ENCODE measurements around the gene SEC24B. TPM values are rescaled to one million over a fixed set of nuclear protein-coding genes. Genes with fewer than 3 reads are reported as not detected.

SEC24B gene
- total and polyA plus RNA-seq, 2 experiments from 2014 or later, result 9.4 to 32.8 TPM

- Histone ChIP-seq H3K27me3 (ENCODE audit: insufficient read depth) (no peaks in the 10 kb centered on the region), H3K79me2 (replicated peaks; ENCODE audit: insufficient read depth) (peaks cover 36% of the 10 kb centered on the region), H2AFZ (peak overlapping the region; percentile 82; the same call in 1 of the 2 replicates), H3K4me3 (peak overlapping the region; percentile 90), H3K9me2 (ENCODE audit: insufficient read depth) (no peaks in the 10 kb centered on the region), H3F3A (replicated peaks; ENCODE audit: low read depth) (no peaks in the 10 kb centered on the region), H3K4me2 (peak overlapping the region; percentile 75), H4K20me1 (replicated peaks; ENCODE audit: insufficient read depth) (peaks cover 29% of the 10 kb centered on the region), H3K36me3 (ENCODE audit: insufficient read depth) (no peaks in the 10 kb centered on the region), H3K27ac (ENCODE audit: low read depth) (peak overlapping the region; percentile 78), H3K4me1 (ENCODE audit: insufficient read depth) (peaks cover 20% of the 10 kb centered on the region)
- ATAC-seq (peak; percentile 7; the same call in 2 of the 3 replicates), DNase-seq (ENCODE audit: low spot score) (no peak)
- peaks cover 4% of the 10 kb centered on the region; the same call in 2 of the 3 replicates for H3K36me3 Mint-ChIP-seq (ENCODE audit: low read depth)
- H3K9me3 Mint-ChIP-seq, result no peaks in the 10 kb centered on the region
- peaks cover 3% of the 10 kb centered on the region for H3K27me3 Mint-ChIP-seq (ENCODE audit: insufficient read depth, low read depth, poor library complexity)
- peak overlapping the region; percentile 93 for H3K27ac Mint-ChIP-seq
- H3K4me3 Mint-ChIP-seq, result peak overlapping the region; percentile 81
- peaks cover 36% of the 10 kb centered on the region for H3K4me1 Mint-ChIP-seq
- TF ChIP-seq ZNF331 (CRISPR knock-in tag; IDR thresholded peaks at IDR 0.05; ENCODE audit: low read depth) (no peak), STAT1 (IDR thresholded peaks at IDR 0.05; ENCODE audit: unreplicated experiment) (no peak), REST (IDR thresholded peaks at IDR 0.05; ENCODE audit: unreplicated experiment) (no peak), ZNF114 (CRISPR knock-in tag; IDR thresholded peaks at IDR 0.05) (no peak), JUNB (IDR thresholded peaks at IDR 0.05; ENCODE audit: unreplicated experiment) (no peak), CREB1 (CRISPR knock-in tag; IDR thresholded peaks at IDR 0.05; ENCODE audit: low read depth) (no peak)
- TF ChIP-seq, protein P1, sequence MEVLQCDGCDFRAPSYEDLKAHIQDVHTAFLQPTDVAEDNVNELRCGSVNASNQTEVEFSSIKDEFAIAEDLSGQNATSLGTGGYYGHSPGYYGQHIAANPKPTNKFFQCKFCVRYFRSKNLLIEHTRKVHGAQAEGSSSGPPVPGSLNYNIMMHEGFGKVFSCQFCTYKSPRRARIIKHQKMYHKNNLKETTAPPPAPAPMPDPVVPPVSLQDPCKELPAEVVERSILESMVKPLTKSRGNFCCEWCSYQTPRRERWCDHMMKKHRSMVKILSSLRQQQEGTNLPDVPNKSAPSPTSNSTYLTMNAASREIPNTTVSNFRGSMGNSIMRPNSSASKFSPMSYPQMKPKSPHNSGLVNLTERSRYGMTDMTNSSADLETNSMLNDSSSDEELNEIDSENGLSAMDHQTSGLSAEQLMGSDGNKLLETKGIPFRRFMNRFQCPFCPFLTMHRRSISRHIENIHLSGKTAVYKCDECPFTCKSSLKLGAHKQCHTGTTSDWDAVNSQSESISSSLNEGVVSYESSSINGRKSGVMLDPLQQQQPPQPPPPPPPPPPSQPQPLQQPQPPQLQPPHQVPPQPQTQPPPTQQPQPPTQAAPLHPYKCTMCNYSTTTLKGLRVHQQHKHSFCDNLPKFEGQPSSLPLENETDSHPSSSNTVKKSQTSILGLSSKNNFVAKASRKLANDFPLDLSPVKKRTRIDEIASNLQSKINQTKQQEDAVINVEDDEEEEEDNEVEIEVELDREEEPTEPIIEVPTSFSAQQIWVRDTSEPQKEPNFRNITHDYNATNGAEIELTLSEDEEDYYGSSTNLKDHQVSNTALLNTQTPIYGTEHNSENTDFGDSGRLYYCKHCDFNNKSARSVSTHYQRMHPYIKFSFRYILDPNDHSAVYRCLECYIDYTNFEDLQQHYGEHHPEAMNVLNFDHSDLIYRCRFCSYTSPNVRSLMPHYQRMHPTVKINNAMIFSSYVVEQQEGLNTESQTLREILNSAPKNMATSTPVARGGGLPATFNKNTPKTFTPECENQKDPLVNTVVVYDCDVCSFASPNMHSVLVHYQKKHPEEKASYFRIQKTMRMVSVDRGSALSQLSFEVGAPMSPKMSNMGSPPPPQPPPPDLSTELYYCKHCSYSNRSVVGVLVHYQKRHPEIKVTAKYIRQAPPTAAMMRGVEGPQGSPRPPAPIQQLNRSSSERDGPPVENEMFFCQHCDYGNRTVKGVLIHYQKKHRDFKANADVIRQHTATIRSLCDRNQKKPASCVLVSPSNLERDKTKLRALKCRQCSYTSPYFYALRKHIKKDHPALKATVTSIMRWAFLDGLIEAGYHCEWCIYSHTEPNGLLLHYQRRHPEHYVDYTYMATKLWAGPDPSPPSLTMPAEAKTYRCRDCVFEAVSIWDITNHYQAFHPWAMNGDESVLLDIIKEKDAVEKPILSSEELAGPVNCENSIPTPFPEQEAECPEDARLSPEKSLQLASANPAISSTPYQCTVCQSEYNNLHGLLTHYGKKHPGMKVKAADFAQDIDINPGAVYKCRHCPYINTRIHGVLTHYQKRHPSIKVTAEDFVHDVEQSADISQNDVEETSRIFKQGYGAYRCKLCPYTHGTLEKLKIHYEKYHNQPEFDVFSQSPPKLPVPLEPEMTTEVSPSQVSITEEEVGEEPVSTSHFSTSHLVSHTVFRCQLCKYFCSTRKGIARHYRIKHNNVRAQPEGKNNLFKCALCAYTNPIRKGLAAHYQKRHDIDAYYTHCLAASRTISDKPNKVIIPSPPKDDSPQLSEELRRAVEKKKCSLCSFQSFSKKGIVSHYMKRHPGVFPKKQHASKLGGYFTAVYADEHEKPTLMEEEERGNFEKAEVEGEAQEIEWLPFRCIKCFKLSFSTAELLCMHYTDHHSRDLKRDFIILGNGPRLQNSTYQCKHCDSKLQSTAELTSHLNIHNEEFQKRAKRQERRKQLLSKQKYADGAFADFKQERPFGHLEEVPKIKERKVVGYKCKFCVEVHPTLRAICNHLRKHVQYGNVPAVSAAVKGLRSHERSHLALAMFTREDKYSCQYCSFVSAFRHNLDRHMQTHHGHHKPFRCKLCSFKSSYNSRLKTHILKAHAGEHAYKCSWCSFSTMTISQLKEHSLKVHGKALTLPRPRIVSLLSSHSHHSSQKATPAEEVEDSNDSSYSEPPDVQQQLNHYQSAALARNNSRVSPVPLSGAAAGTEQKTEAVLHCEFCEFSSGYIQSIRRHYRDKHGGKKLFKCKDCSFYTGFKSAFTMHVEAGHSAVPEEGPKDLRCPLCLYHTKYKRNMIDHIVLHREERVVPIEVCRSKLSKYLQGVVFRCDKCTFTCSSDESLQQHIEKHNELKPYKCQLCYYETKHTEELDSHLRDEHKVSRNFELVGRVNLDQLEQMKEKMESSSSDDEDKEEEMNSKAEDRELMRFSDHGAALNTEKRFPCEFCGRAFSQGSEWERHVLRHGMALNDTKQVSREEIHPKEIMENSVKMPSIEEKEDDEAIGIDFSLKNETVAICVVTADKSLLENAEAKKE (CRISPR knock-in tag; IDR thresholded peaks at IDR 0.05), result no peak
Observed at GRCh38 chr4:109432696-109433095, 919 bp upstream of the SEC24B start.

Data from GM23338 (cell line).